WTC11 (cell line): Measurements from ENCODE around the gene DRD2. TPM values are rescaled to one million over a fixed set of nuclear protein-coding genes. Genes with fewer than 3 reads are reported as not detected.

Experiments used
- ATAC-seq: fragments of 200-7000 bp; cut with Tn5 transposase; 2 replicates; pipeline ENCODE4 v1.10.0; 2021; ENCODE audit warnings: mild to moderate bottlenecking, moderate library complexity
- CTCF ChIA-PET: fragments of 300-600 bp; sonication (Branson Sonifier 250); formaldehyde crosslinking; loops from one replicate; lab custom pipeline; 2021; ENCODE audit warnings: antibody characterized with exemption; lab: Charles Lee
- POLR2A ChIA-PET: fragments of 350-600 bp; sonication (Branson Sonifier 250); formaldehyde crosslinking; loops from one replicate; lab custom pipeline; 2021; ENCODE audit warnings: antibody characterized with exemption; lab: Charles Lee
- DNase-seq: peaks from one replicate; pipeline ENCODE4 v3.0.0; 2021; ENCODE audit warnings: low spot score
- H3K27ac Mint-ChIP-seq: 2 replicates; pipeline ENCODE4 v1.8.0; 2021; ENCODE audit warnings: mixed read lengths
- H3K27me3 Mint-ChIP-seq: 2 replicates; pipeline ENCODE4 v1.8.0; 2021; ENCODE audit warnings: low read depth, mild to moderate bottlenecking, moderate library complexity, mixed read lengths
- H3K36me3 Mint-ChIP-seq: 2 replicates; pipeline ENCODE4 v1.8.0; 2021; ENCODE audit warnings: mixed read lengths
- H3K4me1 Mint-ChIP-seq: 2 replicates; pipeline ENCODE4 v1.8.0; 2022; ENCODE audit warnings: mixed read lengths
- H3K4me3 Mint-ChIP-seq: 2 replicates; pipeline ENCODE4 v1.8.0; 2021; ENCODE audit warnings: mild to moderate bottlenecking, moderate library complexity, mixed read lengths
- H3K9me3 Mint-ChIP-seq: 2 replicates; pipeline ENCODE4 v1.8.0; 2021; ENCODE audit warnings: mixed read lengths
- ARID4B ChIP-seq: sonication (generic); formaldehyde crosslinking; IDR thresholded peaks from 2 replicates; pipeline ENCODE4 v1.8.0; 2023; ENCODE audit warnings: missing genetic modification reagents, mild to moderate bottlenecking, borderline replicate concordance
- ATF1 ChIP-seq: sonication (generic); formaldehyde crosslinking; IDR thresholded peaks from 2 replicates; pipeline ENCODE4 v1.8.1; 2023; ENCODE audit warnings: mild to moderate bottlenecking, moderate library complexity, missing genetic modification reagents
- ATF3 ChIP-seq: sonication (generic); formaldehyde crosslinking; conservative IDR thresholded peaks from 2 replicates; pipeline ENCODE4 v1.8.1; 2022; ENCODE audit warnings: mild to moderate bottlenecking, missing genetic modification reagents
- EMX1 ChIP-seq: fragments of 250-450 bp; sonication (Bioruptor Pico); IDR thresholded peaks from 2 replicates; pipeline ENCODE4 v1.8.0; 2021; ENCODE audit warnings: mild to moderate bottlenecking
- ETV6 ChIP-seq: sonication (generic); formaldehyde crosslinking; IDR thresholded peaks from 2 replicates; pipeline ENCODE4 v1.8.1; 2022; ENCODE audit warnings: mild to moderate bottlenecking, missing genetic modification reagents
- GABPB1 ChIP-seq: sonication (generic); formaldehyde crosslinking; IDR thresholded peaks from 2 replicates; pipeline ENCODE4 v1.8.1; 2023; ENCODE audit warnings: mild to moderate bottlenecking, missing genetic modification reagents
- JAZF1 ChIP-seq: fragments of 250-450 bp; sonication (Bioruptor Pico); IDR thresholded peaks from 2 replicates; pipeline ENCODE4 v1.9.0; 2021; ENCODE audit warnings: moderate library complexity, mild to moderate bottlenecking, inconsistent platforms
- KAT7 ChIP-seq: sonication (generic); formaldehyde crosslinking; IDR thresholded peaks from 2 replicates; pipeline ENCODE4 v1.8.1; 2023; ENCODE audit warnings: missing genetic modification reagents, mild to moderate bottlenecking, borderline replicate concordance
- MLX ChIP-seq: sonication (generic); formaldehyde crosslinking; IDR thresholded peaks from 2 replicates; pipeline ENCODE4 v1.8.1; 2023; ENCODE audit warnings: mild to moderate bottlenecking, missing genetic modification reagents, moderate library complexity
- SMAD3 ChIP-seq: sonication (generic); formaldehyde crosslinking; IDR thresholded peaks from 2 replicates; pipeline ENCODE4 v1.8.0; 2022; ENCODE audit warnings: missing genetic modification reagents, mild to moderate bottlenecking, borderline replicate concordance
- SOX15 ChIP-seq: fragments of 250-450 bp; sonication (Bioruptor Pico); IDR thresholded peaks from 2 replicates; pipeline ENCODE4 v1.9.0; 2021; ENCODE audit warnings: mild to moderate bottlenecking
- TCF7 ChIP-seq: sonication (generic); formaldehyde crosslinking; IDR thresholded peaks from 2 replicates; pipeline ENCODE4 v1.8.0; 2022; ENCODE audit warnings: mild to moderate bottlenecking, low read depth, missing genetic modification reagents, moderate library complexity
- TEAD1 ChIP-seq: sonication (generic); formaldehyde crosslinking; IDR thresholded peaks from 2 replicates; pipeline ENCODE4 v1.8.0; 2022; ENCODE audit warnings: mild to moderate bottlenecking, missing genetic modification reagents
- ZBTB21 ChIP-seq: sonication (generic); formaldehyde crosslinking; IDR thresholded peaks from 2 replicates; pipeline ENCODE4 v1.8.1; 2023; ENCODE audit warnings: mild to moderate bottlenecking, missing genetic modification reagents, borderline replicate concordance
- ZBTB43 ChIP-seq: sonication (generic); formaldehyde crosslinking; IDR thresholded peaks from 2 replicates; pipeline ENCODE4 v1.8.1; 2023; ENCODE audit warnings: mild to moderate bottlenecking, missing genetic modification reagents
- ZNF121 ChIP-seq: sonication (generic); formaldehyde crosslinking; IDR thresholded peaks from 2 replicates; pipeline ENCODE4 v1.8.0; 2023; ENCODE audit warnings: missing genetic modification reagents
- ZNF232 ChIP-seq: sonication (generic); formaldehyde crosslinking; IDR thresholded peaks from 2 replicates; pipeline ENCODE4 v1.8.0; 2022; ENCODE audit warnings: mild to moderate bottlenecking, missing genetic modification reagents
- ZNF317 ChIP-seq: sonication (generic); formaldehyde crosslinking; IDR thresholded peaks from 2 replicates; pipeline ENCODE4 v1.8.1; 2023; ENCODE audit warnings: low read depth, mild to moderate bottlenecking, moderate library complexity, missing genetic modification reagents, borderline replicate concordance
- ZNF532 ChIP-seq: fragments of 250-450 bp; sonication (Bioruptor Pico); IDR thresholded peaks from 2 replicates; pipeline ENCODE4 v1.9.0; 2021; ENCODE audit warnings: mild to moderate bottlenecking, borderline replicate concordance
- total RNA-seq: library from RNA; stranded (reverse); gene quantifications from 3 replicates; pipeline ENCODE4 v1.2.3, GENCODE V29; 2021
- TF ChIP-seq, protein P1 (sequence below): fragments of 250-450 bp; sonication (Bioruptor Pico); IDR thresholded peaks from 2 replicates; pipeline ENCODE4 v2.1.2; 2022; ENCODE audit warnings: mild to moderate bottlenecking, moderate library complexity

DRD2 gene
- total RNA-seq, 1 experiment from 2014 or later = 0.20 TPM

GRCh38 chr11:113467545-113467944 is 7.7 kb downstream of the DRD2 start:
- H3K27me3 Mint-ChIP-seq = peaks cover 6% of the 10 kb centered on the region
- ATAC-seq (no peak), DNase-seq (no peak)
- no peak for TF ChIP-seq ZNF232
- no peak for TF ChIP-seq MLX
- no peak for TF ChIP-seq ZBTB21 (CRISPR knock-in tag)
- no peak for TF ChIP-seq EMX1 (CRISPR knock-in tag)
- no peak for TF ChIP-seq ZNF121 (CRISPR knock-in tag)
- TF ChIP-seq GABPB1 (CRISPR knock-in tag) = no peak
- TF ChIP-seq ZNF532 = no peak
- no peak for TF ChIP-seq ZNF317 (CRISPR knock-in tag)
- no peak for TF ChIP-seq TEAD1 (CRISPR knock-in tag)
- TF ChIP-seq ATF3 = no peak
- no peak for TF ChIP-seq SOX15
- no peak for TF ChIP-seq KAT7
- TF ChIP-seq ARID4B (CRISPR knock-in tag) = no peak
- peaks cover 3% of the 10 kb centered on the region for H3K4me1 Mint-ChIP-seq
- no peaks in the 10 kb centered on the region for H3K36me3 Mint-ChIP-seq
- H3K9me3 Mint-ChIP-seq = no peaks in the 10 kb centered on the region
- H3K27ac Mint-ChIP-seq = no peak overlapping the region
- ChIA-PET POLR2A (no interaction called here), CTCF (interaction anchor here (1.6 kb wide), 1 partner anchor 10 kb away, joined by 6 read pairs; no protein-coding TSS in a partner anchor)
- H3K4me3 Mint-ChIP-seq = no peak overlapping the region

DNA sequence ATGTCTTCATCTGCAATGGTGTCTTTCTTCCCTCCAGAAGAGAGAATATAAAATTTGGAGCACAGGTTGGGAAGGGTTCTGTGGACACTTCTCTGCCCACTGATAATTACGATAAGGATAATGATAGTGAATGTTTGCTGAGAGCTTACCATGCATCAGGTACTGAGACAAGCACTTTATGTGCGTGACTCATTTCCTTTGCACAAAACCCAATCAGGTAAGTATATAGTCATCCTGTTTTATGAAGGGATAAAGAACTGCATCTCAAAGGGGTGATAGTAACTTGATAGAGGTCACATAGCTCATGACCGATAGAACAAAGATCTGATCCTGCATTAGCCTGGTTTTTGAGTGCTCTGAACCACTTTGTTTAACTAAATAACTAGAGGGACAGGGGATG is 9.4 kb downstream of the DRD2 start:
- H3K36me3 Mint-ChIP-seq = no peaks in the 10 kb centered on the region
- TF ChIP-seq ZBTB43 (CRISPR knock-in tag) (no peak), ZBTB21 (CRISPR knock-in tag) (no peak), GABPB1 (CRISPR knock-in tag) (no peak), ZNF317 (CRISPR knock-in tag) (no peak), ETV6 (CRISPR knock-in tag) (no peak), ATF1 (CRISPR knock-in tag) (no peak), TCF7 (CRISPR knock-in tag) (no peak), SMAD3 (CRISPR knock-in tag) (no peak), JAZF1 (CRISPR knock-in tag) (no peak)
- TF ChIP-seq, protein P1, sequence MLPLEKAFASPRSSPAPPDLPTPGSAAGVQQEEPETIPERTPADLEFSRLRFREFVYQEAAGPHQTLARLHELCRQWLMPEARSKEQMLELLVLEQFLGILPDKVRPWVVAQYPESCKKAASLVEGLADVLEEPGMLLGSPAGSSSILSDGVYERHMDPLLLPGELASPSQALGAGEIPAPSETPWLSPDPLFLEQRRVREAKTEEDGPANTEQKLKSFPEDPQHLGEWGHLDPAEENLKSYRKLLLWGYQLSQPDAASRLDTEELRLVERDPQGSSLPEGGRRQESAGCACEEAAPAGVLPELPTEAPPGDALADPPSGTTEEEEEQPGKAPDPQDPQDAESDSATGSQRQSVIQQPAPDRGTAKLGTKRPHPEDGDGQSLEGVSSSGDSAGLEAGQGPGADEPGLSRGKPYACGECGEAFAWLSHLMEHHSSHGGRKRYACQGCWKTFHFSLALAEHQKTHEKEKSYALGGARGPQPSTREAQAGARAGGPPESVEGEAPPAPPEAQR = no peak
- TF ChIP-seq, all 79 proteins: peak for 0
- CTCF ChIA-PET = no interaction called here
- no peaks in the 10 kb centered on the region for H3K4me1 Mint-ChIP-seq
- DNase-seq (no peak), ATAC-seq (no peak)
- no peak overlapping the region for H3K4me3 Mint-ChIP-seq
- no peak overlapping the region for H3K27ac Mint-ChIP-seq
- POLR2A ChIA-PET = no interaction called here
- no peaks in the 10 kb centered on the region for H3K9me3 Mint-ChIP-seq
- H3K27me3 Mint-ChIP-seq = peaks cover 2% of the 10 kb centered on the region
